Right lobe of liver (tissue), 6 donors: ENCODE results near the gene MAST1. TPM values are rescaled to one million over a fixed set of nuclear protein-coding genes. Genes with fewer than 3 reads are reported as not detected.
A peak's percentile ranks its signal among the peaks of the same experiment; 100 is the strongest.

Source experiments
- ATAC-seq, 4 donors: fragments of 200-7000 bp; cut with Tn5 transposase; one replicate each; pipeline ENCODE4 v1.9.1; 2020; ENCODE audit warnings: mild to moderate bottlenecking in 4 of 4, moderate library complexity in 4 of 4
- DNase-seq, 3 donors: peaks; one replicate each; pipeline ENCODE4 v3.0.0-alpha.2; 2020
- H3K27ac ChIP-seq, 3 donors: fragments of 200-600 bp; one replicate each; pipeline ENCODE4 v1.8.0; 2022
- H3K27me3 ChIP-seq, 2 donors: fragments of 200-600 bp; one replicate each; pipeline ENCODE4 v1.8.0; 2022
- H3K36me3 ChIP-seq, 4 donors: fragments of 200-600 bp; sonication (generic) in 1 of 4; one replicate each; pipeline versions ENCODE4 v1.5.1 to v1.8.0; 2017 to 2022; ENCODE audit warnings: control low read depth in 1 of 4
- H3K4me1 ChIP-seq, 4 donors: fragments of 200-600 bp; sonication (generic) in 1 of 4; one replicate each; pipeline versions ENCODE4 v1.5.1 to v1.8.0; 2017 to 2022; ENCODE audit warnings: control low read depth in 1 of 4
- H3K4me3 ChIP-seq, 3 donors: fragments of 200-600 bp; one replicate each; pipeline ENCODE4 v1.8.0; 2022
- H3K9me3 ChIP-seq, 4 donors: fragments of 200-600 bp; sonication (generic) in 1 of 4; one replicate each; pipeline versions ENCODE4 v1.5.1 to v1.8.0; 2017 to 2022; ENCODE audit warnings: control low read depth in 1 of 4
- POLR2A ChIP-seq: fragments of 450-650 bp; IDR thresholded peaks from one replicate; pipeline ENCODE4 v1.6.1; 2017; ENCODE audit warnings: antibody characterized with exemption, mild to moderate bottlenecking
- WGBS: methylation state at CpG from one replicate; pipeline ENCODE4 v1.1.6; 2018; ENCODE audit warnings: low coverage, low lambda C conversion rate; ENCODE audit not compliant: insufficient coverage; ENCODE audit errors: missing lambda C conversion rate; 5-methylcytosine and 5-hydroxymethylcytosine counted together
- intact Hi-C, 2 donors: fragments of 100-400 bp; cut with DNase I; formaldehyde crosslinking; loops; one replicate each; pipeline versions ENCODE4 v1.11.2 to v1.14.1; 2022
- total RNA-seq, 6 experiments: library from RNA; depleted of rRNA in 2 of 6; stranded (reverse); fragments of >200 nt in 2 of 6; fragmentation: NEBNext Ultra II Directional in 3 of 6; extraction: Animal tissue kit (Norgen Biotek cat#: 25700) in 3 of 6; gene quantifications; one replicate each; pipeline versions ENCODE4 v1.1.0 to v1.2.4, GENCODE V29; 2016 to 2023
- TF ChIP-seq, protein P1 (sequence below), 4 donors: fragments of 200-600 bp in 3 of 4; fragments of 450-650 bp in 1 of 4; IDR thresholded peaks; one replicate each; pipeline versions ENCODE4 v1.5.1 to v1.8.0; 2016 to 2022; ENCODE audit warnings: antibody characterized with exemption in 4 of 4, mild to moderate bottlenecking in 2 of 4
- donor health status: DM: no; HTN: yes; CAD: no.
- donor health status: DM: no; HTN: no; CAD: no.
- donor health status: DM: no; HTN: no; CAD: no.
- donor health status: DM: no; HTN: yes; CAD: no.
- donor health status: DM: no; HTN: yes; CAD: no.

MAST1 gene
- total RNA-seq, 6 experiments from 2014 or later, result 0.06 to 0.49 (median 0.34) TPM; not detected in 2

DNA sequence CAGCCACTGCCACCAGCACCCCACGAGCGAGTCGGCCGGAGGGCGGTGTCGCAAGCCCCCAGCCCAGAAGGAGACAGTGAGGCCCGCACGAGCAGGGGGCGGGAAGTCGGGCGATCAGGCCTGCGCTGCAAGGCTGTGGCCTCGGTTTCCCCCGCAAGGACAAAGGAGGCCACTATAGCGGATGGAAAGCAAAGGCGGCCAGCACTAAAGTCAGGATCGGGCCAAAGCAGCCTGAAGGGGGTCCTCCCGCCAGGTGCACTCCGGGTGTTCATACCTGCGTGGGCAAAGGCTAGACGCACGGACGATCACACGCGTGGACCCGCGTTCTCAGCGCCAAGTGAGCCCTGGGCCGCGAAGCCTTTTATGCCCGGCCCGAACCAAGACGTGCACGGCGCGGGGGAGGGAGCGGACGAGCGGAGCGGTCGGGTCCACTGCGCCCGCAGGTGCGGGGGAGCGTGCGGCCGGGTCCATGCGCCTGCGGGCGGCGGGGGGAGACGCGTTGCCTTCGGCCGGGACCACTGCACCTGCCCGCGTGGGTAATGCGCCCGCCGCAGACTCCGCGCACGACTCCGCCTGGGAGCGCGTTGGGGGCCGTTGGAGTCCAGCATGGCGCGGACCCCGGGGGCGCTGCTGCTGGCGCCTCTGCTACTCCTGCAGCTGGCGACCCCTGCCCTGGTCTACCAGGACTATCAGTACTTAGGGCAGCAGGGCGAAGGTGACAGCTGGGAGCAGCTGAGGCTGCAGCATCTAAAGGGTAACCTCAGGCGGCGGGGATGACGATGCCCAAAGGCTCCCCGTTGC is 36.6 kb upstream of the MAST1 start, which contains the start of the genes PRDX2 and THSD8:
TSS of gene PRDX2 (minus strand) at position 335 of the 801 bp plus-strand sequence. CDS start 539 bp downstream, outside the sequence.
TSS of gene THSD8 (plus strand) at position 604 of the 801 bp plus-strand sequence. CDS start at position 607, 3 bp downstream.
- DNase-seq (peak; percentile 87 to 88 (median 88)), ATAC-seq (peak; percentile 85 to 93 (median 88))
- Histone ChIP-seq H3K27ac (peak within 1 kb of the TSS; percentile 62 to 64 (median 62)), H3K27me3 (no peaks in the 10 kb centered on the region), H3K36me3 (peaks cover 0 to 9% (median 3%) of the 10 kb centered on the region in 4 donors), H3K4me1 (peaks cover 0 to 6% (median 0%) of the 10 kb centered on the region in 4 donors), H3K9me3 (no peaks in the 10 kb centered on the region), H3K4me3 (peak within 1 kb of the TSS; percentile 89 to 99 (median 92))
- TF ChIP-seq POLR2A, result peak; percentile 96
- TF ChIP-seq, protein P1, sequence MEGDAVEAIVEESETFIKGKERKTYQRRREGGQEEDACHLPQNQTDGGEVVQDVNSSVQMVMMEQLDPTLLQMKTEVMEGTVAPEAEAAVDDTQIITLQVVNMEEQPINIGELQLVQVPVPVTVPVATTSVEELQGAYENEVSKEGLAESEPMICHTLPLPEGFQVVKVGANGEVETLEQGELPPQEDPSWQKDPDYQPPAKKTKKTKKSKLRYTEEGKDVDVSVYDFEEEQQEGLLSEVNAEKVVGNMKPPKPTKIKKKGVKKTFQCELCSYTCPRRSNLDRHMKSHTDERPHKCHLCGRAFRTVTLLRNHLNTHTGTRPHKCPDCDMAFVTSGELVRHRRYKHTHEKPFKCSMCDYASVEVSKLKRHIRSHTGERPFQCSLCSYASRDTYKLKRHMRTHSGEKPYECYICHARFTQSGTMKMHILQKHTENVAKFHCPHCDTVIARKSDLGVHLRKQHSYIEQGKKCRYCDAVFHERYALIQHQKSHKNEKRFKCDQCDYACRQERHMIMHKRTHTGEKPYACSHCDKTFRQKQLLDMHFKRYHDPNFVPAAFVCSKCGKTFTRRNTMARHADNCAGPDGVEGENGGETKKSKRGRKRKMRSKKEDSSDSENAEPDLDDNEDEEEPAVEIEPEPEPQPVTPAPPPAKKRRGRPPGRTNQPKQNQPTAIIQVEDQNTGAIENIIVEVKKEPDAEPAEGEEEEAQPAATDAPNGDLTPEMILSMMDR (IDR thresholded peaks at IDR 0.05), result no peak
- 0% methylated on average over 3 of the region's 78 CpGs for WGBS
- intact Hi-C loops, result no loop called here

DNA sequence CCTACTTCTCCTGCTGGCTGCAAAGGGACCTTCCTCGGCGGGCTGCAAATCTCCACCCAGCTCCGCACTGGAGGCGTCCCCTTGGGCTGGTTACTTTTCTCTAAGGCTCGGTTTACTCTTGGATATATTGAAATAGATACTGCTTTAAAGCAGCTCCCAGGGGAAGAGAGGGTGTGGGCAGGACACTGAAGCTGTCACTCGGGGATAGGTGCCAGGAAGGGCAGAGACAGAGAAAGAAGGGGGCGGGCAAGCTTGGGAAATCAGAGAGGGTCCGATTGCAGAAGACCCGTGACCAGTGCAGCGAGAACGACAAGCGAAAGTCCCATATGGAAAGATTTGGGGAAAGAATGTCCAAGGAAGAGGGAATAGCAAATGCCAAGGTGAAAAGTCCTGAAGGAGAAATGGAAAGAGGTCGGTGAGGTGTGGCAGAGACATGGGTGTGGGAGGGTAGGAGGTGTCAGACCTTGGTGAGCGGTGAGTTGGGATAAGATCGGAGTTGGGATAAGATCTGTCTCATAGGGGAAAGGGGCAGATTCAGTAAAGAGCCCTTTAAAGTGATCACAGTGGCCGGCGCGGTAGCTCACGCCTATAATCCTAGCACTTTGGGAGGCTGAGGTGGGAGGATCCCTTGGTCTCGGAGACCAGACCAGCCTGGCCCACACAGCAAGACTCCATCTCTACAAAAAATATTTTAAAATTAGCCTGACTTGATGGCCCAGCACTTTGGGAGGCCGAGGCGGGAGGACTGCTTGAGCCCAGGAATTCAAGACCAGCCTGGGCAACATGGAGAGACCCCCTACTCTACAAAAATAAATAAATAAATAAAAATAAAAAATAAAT is 35.8 kb upstream of the MAST1 start:
- intact Hi-C loops, result no loop called here
- ATAC-seq (peak; percentile 4 to 18 (median 14)), DNase-seq (peak in 2 of 3 donors; percentile 35 to 62)
- TF ChIP-seq POLR2A, result no peak
- TF ChIP-seq, protein P1 (IDR thresholded peaks at IDR 0.05), result no peak
- peak overlapping the region in 1 of 3 donors; percentile 62 for H3K27ac ChIP-seq
- H3K4me1 ChIP-seq, result peaks cover 0 to 11% (median 0%) of the 10 kb centered on the region in 4 donors
- H3K36me3 ChIP-seq, result peaks cover 0 to 9% (median 3%) of the 10 kb centered on the region in 4 donors
- H3K4me3 ChIP-seq, result peak overlapping the region; percentile 89 to 99 (median 92)
- no peaks in the 10 kb centered on the region for H3K27me3 ChIP-seq
- 18% methylated on average over 17 of the region's 22 CpGs for WGBS
- no peaks in the 10 kb centered on the region for H3K9me3 ChIP-seq

DNA sequence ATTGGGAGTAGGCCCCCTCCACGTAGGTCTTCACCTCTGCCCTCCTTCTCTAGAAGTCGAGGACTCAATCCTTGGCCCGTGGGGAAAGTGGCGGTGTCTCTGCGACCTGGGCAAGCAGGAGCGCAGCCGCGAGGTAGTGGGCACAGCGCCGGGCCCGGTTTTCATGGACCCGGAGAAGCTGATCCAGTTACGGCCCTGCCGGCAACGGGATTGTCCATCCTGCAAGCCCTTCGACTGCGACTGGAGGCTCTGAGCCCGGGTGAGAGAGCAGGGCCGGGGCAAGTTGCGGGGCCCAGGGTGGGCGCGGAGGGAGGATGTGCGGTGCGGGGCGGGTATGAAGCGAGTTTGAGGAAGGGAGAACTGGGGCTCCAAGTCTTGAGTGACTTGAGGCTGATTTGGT is 34.3 kb upstream of the MAST1 start:
- DNase-seq, result peak in 1 of 3 donors; percentile 48

More for the DNA sequence above, 34.3 kb upstream of the MAST1 start:
- H3K36me3 ChIP-seq, result peaks cover 0 to 9% (median 3%) of the 10 kb centered on the region in 4 donors
- H3K4me1 ChIP-seq, result peaks cover 0 to 11% (median 0%) of the 10 kb centered on the region in 4 donors
- ATAC-seq, result no peak
- no peaks in the 10 kb centered on the region for H3K27me3 ChIP-seq
- H3K9me3 ChIP-seq, result no peaks in the 10 kb centered on the region
- H3K4me3 ChIP-seq, result no peak overlapping the region
- intact Hi-C loops, result no loop called here
- H3K27ac ChIP-seq, result no peak overlapping the region
- no peak for TF ChIP-seq POLR2A
- TF ChIP-seq, protein P1 (IDR thresholded peaks at IDR 0.05), result no peak
- WGBS, result 87% methylated on average over 23 of the region's 26 CpGs
